Measurements from ENCODE around the gene OPCML.
A peak's percentile ranks its signal among the peaks of the same experiment; 100 is the strongest.

Gene OPCML

DNA sequence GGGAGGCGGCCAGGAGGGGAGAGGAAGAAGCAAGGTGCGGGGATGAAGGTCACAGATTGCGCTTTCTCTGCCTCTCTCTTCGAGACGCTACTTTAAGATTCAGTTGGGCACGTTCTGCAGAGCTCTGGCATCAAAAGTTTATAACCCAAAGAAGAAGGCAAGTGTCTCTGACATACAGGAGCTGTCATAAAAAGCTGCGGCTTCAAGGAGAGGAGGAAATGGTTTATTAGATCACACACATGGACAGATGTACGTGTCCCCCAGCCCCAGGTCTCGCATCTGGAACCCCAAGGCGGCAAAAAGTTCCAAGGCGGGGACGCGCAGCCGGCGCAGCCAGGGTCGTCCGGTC lies 589.0 kb downstream of the OPCML start:
- no peak for DNase-seq (ENCODE audit: low read depth, low spot score)

DNA sequence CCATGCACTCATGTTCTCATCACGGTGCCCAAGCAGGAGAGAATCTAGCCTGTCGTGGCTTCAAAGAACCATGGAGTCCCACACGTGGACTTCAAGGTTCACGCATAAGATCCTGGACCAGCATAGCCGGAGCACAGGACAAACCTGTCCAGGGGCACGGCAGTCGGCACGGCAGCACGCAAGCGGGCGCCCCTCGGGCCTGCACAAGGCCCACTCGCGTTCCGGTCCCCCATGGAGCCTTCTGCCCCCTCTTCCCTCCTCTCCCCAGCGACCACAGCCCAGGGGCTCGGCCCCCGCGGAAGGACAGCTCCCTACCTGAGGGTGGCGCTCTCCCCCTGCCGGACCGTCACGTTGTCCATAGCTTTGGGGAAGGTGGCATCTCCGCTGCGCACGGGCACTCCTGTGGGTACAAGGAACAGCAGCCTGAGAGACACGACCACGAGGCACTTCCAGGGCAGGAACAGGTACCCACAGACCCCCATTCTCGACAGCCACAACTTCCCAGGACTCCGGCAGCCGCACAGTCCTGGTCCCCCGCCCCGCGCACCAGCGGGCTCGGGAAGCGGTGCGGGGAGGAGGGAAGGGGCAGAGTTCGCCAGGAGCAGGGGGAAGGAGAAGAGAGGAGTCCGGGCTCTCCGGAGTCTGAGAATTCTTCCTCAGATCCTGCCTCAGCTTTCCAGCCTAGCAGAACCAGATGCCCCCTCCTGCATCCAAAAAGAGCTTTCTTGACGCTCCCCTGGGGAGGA lies 589.5 kb downstream of the OPCML start:
- peak; percentile 51 for DNase-seq (ENCODE audit: low read depth, low spot score)

- DNase-seq (ENCODE audit: low read depth, low spot score), result no peak
Observed at GRCh38 chr11:132941761-132942160, 590.5 kb downstream of the OPCML start.

DNA sequence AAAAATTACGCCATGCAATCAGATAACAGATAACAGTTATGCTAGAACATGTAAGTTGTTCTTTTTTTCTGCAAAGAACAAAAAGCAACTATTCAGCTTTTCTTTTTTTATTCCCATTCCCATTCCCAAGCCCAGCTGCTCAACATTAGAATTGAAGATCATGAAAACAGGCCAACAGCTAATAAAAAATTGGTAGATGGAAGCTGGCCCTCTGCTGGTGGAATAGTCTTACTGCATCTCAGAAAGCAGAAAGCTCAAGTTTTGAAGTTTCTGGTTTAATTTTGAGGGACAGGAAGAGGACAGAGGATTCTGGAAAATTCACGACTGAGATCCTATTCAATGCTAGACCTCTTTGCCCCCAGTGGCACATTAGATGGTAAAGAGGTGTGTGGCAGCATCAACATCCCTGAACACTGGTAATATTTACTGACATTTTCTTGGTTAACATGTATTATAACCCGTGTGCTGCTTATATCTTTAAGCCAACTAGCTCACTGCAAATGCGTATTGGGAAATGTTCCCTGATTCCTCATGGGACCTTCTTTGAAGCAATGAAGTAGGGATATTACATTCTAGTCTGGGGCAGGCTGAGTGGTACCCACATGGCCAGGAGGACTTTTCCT lies 591.2 kb downstream of the OPCML start:
- peak; percentile 17 for DNase-seq (ENCODE audit: low read depth, low spot score)

- DNase-seq (ENCODE audit: low read depth, low spot score), result peak; percentile 16
Observed at GRCh38 chr11:132937016-132937415, 595.3 kb downstream of the OPCML start.

- no peak for DNase-seq (ENCODE audit: low read depth, low spot score)
Observed at GRCh38 chr11:132935383-132935782, 596.9 kb downstream of the OPCML start.

GRCh38 chr11:132933703-132934102 lies 598.6 kb downstream of the OPCML start:
- DNase-seq (ENCODE audit: low read depth, low spot score), result no peak

DNA sequence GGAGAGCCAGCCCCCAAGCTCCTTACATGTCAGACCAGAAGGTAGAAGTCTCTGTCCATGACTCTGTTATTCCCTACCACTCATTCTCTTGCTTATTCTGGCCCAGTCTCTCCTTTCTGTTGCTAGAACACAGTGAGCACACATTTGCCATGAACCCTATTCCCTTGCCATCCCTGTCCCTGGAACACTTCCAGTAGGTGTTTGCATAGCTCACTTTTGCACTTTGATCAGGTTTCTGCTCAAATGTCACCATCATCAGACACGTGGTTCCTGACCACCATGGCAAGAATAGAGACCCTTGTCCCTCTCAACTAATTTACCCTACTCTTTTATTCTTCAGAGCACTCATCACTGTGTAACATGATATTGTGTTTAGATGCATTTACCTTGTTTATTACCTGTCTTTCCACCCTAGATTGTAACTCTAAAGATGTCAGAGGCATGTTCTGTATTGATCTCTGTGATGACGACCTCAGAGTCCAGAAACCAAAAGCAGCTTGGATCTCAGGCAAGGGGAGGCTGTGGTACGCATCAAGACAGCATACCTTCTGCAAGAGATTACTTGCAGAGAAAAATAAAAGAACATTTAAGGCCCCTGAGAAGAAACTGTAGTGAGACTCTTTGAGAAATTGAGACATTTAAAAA lies 606.4 kb downstream of the OPCML start:
- no peak for DNase-seq (ENCODE audit: low read depth, low spot score)

GRCh38 chr11:132921597-132921996 lies 610.7 kb downstream of the OPCML start:
- DNase-seq (ENCODE audit: low read depth, low spot score), result no peak

GRCh38 chr11:132920451-132921096 lies 611.7 kb downstream of the OPCML start:
- DNase-seq (ENCODE audit: low read depth, low spot score), result no peak

DNA sequence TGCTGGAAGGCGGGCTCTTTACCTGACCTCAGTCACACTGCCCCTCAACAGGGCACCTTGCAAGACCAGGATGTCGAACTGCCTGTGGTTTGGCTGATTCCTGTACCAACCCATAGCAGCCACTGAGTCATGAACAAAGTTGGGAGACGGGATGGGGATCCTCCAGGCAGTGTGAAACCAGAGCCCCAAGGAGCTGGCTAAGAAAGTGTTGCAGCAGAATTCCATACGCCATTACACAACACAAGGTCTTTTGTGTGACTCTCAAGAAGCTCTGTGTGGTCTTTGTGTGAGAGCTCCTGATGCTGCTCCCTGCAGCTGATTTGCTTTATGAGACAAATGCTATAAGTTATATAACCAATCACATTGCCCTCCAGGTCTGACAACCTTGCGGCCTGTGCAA lies 617.7 kb downstream of the OPCML start:
- DNase-seq (ENCODE audit: low read depth, low spot score), result no peak

GRCh38 chr11:132913886-132914285 lies 618.4 kb downstream of the OPCML start:
- peak; percentile 60 for DNase-seq (ENCODE audit: low read depth, low spot score)

GRCh38 chr11:132913295-132913694 lies 619.0 kb downstream of the OPCML start:
- no peak for DNase-seq (ENCODE audit: low read depth, low spot score)

- no peak for DNase-seq (ENCODE audit: low read depth, low spot score)
Observed at GRCh38 chr11:132911186-132911585, 621.1 kb downstream of the OPCML start.

- peak; percentile 28 for DNase-seq (ENCODE audit: low read depth, low spot score)
Observed at GRCh38 chr11:132910011-132910760, 622.1 kb downstream of the OPCML start.

DNA sequence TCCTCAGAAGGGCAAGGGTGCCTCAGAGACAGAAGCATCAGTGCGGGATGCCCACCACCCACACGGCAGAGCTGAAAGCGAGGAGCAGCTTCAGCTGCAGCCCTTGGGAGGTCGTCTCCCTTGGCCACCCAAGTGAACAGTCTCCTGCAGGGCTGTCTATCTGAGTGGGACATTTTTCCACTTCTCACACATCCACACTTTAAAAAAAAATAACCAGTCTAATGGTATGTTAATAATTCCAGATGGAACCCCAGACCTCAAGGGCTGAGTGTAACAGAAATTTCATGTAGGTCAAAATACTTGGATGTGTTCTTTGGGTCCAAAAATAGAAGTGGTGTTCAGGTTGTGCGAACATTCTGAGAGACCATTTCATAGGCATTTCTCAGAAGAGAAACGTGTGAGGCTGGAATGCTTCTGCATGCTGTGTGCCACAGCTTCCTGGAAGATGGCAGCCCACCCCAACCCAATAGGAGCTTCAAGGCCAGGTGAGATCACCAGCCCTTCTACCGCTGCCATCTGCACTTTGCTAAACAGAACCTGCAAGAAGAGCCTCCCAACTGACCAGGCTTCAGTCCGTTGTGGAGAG lies 623.2 kb downstream of the OPCML start:
- DNase-seq (ENCODE audit: low read depth, low spot score), result no peak

DNA sequence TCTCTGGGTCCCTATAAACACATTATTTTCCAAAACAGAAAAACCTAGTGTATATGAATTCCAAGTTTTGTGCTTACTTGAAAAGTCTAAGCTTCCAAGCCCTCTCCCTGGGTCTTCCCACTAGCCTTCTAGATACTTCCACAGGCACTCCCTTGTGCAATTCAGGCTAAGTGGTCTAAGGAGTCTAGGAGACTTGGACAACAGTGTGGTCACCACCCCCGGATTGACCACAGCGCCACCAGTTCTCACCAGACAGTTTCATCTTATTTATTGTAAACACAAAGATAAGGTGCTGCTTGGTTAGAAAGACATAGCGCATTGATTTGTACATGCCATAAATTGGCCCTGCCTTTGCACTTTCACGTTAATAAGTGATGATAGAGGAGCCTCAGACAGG lies 623.9 kb downstream of the OPCML start:
- DNase-seq (ENCODE audit: low read depth, low spot score), result no peak

DNA sequence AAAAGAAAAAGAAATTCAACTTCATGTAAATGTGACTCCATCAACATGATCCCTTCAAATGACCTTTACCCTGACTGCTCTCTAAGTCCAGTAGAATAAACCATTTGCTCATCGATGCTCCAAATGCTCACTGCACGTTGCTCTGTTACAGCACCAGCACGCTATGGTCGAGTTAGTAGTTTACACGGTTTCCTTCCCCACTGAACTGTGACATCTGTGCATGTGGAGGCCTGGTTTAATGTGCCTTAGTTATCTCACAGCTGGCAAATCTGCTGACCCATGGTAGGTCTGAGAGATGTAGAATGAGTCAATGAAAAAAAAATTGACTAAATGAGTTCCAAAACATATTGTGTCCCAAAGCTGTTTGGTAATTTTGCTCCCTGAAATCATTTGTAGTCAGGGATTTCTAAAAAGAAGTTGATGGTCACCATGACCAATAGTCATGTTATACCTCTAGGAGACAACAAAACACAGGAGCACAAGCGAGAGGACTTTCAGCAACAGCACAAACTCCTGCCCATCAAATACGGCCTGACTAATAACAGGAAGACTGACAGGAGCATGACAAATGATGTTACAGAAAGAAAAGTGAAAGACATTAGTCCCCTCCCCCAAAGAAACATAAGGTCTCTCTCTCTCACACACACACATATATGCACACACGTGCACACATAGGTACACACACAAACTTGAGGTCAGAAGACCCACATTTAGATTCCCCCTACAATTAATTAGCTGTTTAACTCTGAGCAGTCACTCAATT lies 624.5 kb downstream of the OPCML start:
- no peak for DNase-seq (ENCODE audit: low read depth, low spot score)

GRCh38 chr11:132904607-132905006 lies 627.7 kb downstream of the OPCML start:
- DNase-seq (ENCODE audit: low read depth, low spot score), result no peak

GRCh38 chr11:132904091-132904490 lies 628.2 kb downstream of the OPCML start:
- DNase-seq (ENCODE audit: low read depth, low spot score), result no peak

All from ELF-1 (cell line).